Measurements from ENCODE around the gene MT1M. TPM values are rescaled to one million over a fixed set of nuclear protein-coding genes. Genes with fewer than 3 reads are reported as not detected.

The MT1M gene
- total RNA-seq, 1 experiment from 2014 or later = 0.39 TPM

GRCh38 chr16:56609463-56609921, 23.0 kb upstream of the MT1M start:
- no peaks in the 10 kb centered on the region for H3K9me3 ChIP-seq (ENCODE audit: control insufficient read depth in 1 of 2, insufficient read depth in 1 of 2, low read depth in 1 of 2, low read length in 2 of 2)
- no peaks in the 10 kb centered on the region for H4K20me1 ChIP-seq (ENCODE audit: insufficient read depth)
- intact Hi-C loops (cut with micrococcal nuclease) = loop anchor here (2.0 kb wide), 1 partner anchor 73 kb away; the partner anchor contains the start of gene MT1X
- H3K27me3 ChIP-seq (ENCODE audit: insufficient read depth, low read length) = no peaks in the 10 kb centered on the region
- DNase-seq (ENCODE audit: low read depth, low spot score) (peak; percentile 41), ATAC-seq (no peak)
- no peaks in the 10 kb centered on the region for H3K9me2 ChIP-seq (ENCODE audit: insufficient read depth)
- H3K4me3 ChIP-seq (replicated peaks in 1 of 2; ENCODE audit: low read depth in 1 of 2, low read length in 2 of 2) = peak overlapping the region; percentile 63 to 85
- peak overlapping the region; percentile 95 for H3K4me2 ChIP-seq (ENCODE audit: low read length)
- H3K9ac ChIP-seq (ENCODE audit: low read length) = peak overlapping the region; percentile 91
- CTCF ChIA-PET = interaction anchor here (1.0 to 1.7 kb wide), 3 partner anchors 9 to 93 kb away, joined by 3 to 6 read pairs (median 3); no protein-coding TSS in a partner anchor
- POLR2A ChIA-PET = interaction anchor here (0.7 to 16.1 kb wide), 6 partner anchors 15 to 106 kb away, joined by 3 to 344 read pairs (median 3); partner anchors contain the start of gene MT1E
- peak overlapping the region; percentile 96 for H3K27ac ChIP-seq (ENCODE audit: low read depth, low read length)
- peaks cover 14% of the 10 kb centered on the region for H3K79me2 ChIP-seq (ENCODE audit: insufficient read depth, low read length)
- peaks cover 73 to 89% of the 10 kb centered on the region in 2 experiments for H3K4me1 ChIP-seq (ENCODE audit: control insufficient read depth in 1 of 2, insufficient read depth in 2 of 2, low read length in 2 of 2)
- no peak overlapping the region for H2AFZ ChIP-seq (ENCODE audit: low read depth, low read length, poor library complexity, severe bottlenecking)
- BruUV-seq (replicated peaks) = TSS peak; percentile 57
- RAD21 ChIA-PET (ENCODE audit: low non-redundant PET in 1 of 2, low total read pairs in 2 of 2, uncharacterized antibody in 2 of 2, unreplicated experiment in 2 of 2) = interaction anchor here in 1 of 2 experiments (2.0 kb wide), 1 partner anchor 16 kb away, joined by 4 read pairs; the partner anchor contains the start of gene MT1E
- TF ChIP-seq POLR2A (IDR thresholded peaks at IDR 0.05; ENCODE audit: borderline replicate concordance, extremely low read depth, insufficient read depth, insufficient read length) (peak; percentile 26), TCF7L2 (IDR thresholded peaks at IDR 0.05; ENCODE audit: borderline replicate concordance, extremely low read depth, insufficient read depth, insufficient read length) (peak; percentile 8), POLR2AphosphoS5 (IDR thresholded peaks at IDR 0.05; ENCODE audit: low read depth, low read length) (peak; percentile 83; the same call in 1 of the 2 replicates), SP1 (IDR thresholded peaks at IDR 0.05; ENCODE audit: low read depth) (no peak), ZBTB33 (IDR thresholded peaks at IDR 0.05; ENCODE audit: extremely low read depth, insufficient replicate concordance, low read length) (no peak)
- no peaks in the 10 kb centered on the region for H3K36me3 ChIP-seq (ENCODE audit: control insufficient read depth in 1 of 2, insufficient read depth in 2 of 2, low read length in 2 of 2)
